Nucleus accumbens (tissue), 56 donors: ENCODE results near the gene GPAT3.
"Not testable (repeated sequence)": the region's sequence is repeated elsewhere in the genome, so short reads cannot be mapped to it uniquely, and the experiment has no call there.

Experiments
- DNase-seq, 56 donors: peaks; one replicate each; lab custom pipeline; 2025; lab: John Stamatoyannopoulos, UW

GPAT3 gene

GRCh38 chr4:83548151-83548905, 12.4 kb downstream of the GPAT3 start:
- DNase-seq = peak in 8 of 56 donors; percentile 1 to 20 (median 10)

GRCh38 chr4:83552083-83552482, 16.2 kb downstream of the GPAT3 start:
- peak in 1 of 56 donors; percentile 4 for DNase-seq

- no peak for DNase-seq
These were observed 17.0 kb downstream of the GPAT3 start for GRCh38 chr4:83552924-83553323.

- no peak for DNase-seq
These were observed 20.2 kb downstream of the GPAT3 start for GRCh38 chr4:83556006-83556707.

GRCh38 chr4:83556816-83557215, 20.9 kb downstream of the GPAT3 start:
- DNase-seq = no peak

GRCh38 chr4:83558059-83558653, 22.2 kb downstream of the GPAT3 start:
- DNase-seq = peak in 1 of 56 donors; percentile 2

GRCh38 chr4:83558680-83559079, 22.8 kb downstream of the GPAT3 start:
- DNase-seq = no peak

GRCh38 chr4:83560523-83560922, 24.6 kb downstream of the GPAT3 start:
- DNase-seq = no peak

- DNase-seq = peak in 1 of 56 donors; percentile 8
These were observed 25.5 kb downstream of the GPAT3 start for GRCh38 chr4:83561381-83561780.

- no peak for DNase-seq
These were observed 28.1 kb downstream of the GPAT3 start for GRCh38 chr4:83563998-83564397.

GRCh38 chr4:83568062-83568461, 32.2 kb downstream of the GPAT3 start:
- DNase-seq = no peak

- no peak for DNase-seq
These were observed 33.5 kb downstream of the GPAT3 start for GRCh38 chr4:83569429-83569828.

GRCh38 chr4:83569987-83570386, 34.1 kb downstream of the GPAT3 start:
- DNase-seq = no peak

- no peak for DNase-seq
These were observed 36.9 kb downstream of the GPAT3 start for GRCh38 chr4:83572848-83573247.

GRCh38 chr4:83574247-83574646, 38.3 kb downstream of the GPAT3 start:
- no peak for DNase-seq

- DNase-seq = not testable (repeated sequence)
These were observed 40.3 kb downstream of the GPAT3 start for GRCh38 chr4:83576237-83576636.

GRCh38 chr4:83581411-83582288, 45.7 kb downstream of the GPAT3 start:
- no peak for DNase-seq

GRCh38 chr4:83582289-83582785, 46.4 kb downstream of the GPAT3 start:
- DNase-seq = peak in 9 of 56 donors; percentile 0 to 38 (median 8)

- no peak for DNase-seq
These were observed 50.1 kb downstream of the GPAT3 start for GRCh38 chr4:83585982-83586508.

- DNase-seq = no peak
These were observed 53.4 kb downstream of the GPAT3 start for GRCh38 chr4:83589279-83589678.
